Measurements from ENCODE around the gene LLCFC1.

- TF ChIP-seq ZFP3 (CRISPR knock-in tag; IDR thresholded peaks at IDR 0.05) (no peak), CSDC2 (CRISPR knock-in tag; IDR thresholded peaks at IDR 0.05) (no peak), ZNF8 (CRISPR knock-in tag; IDR thresholded peaks at IDR 0.05) (no peak), PPARA (CRISPR knock-in tag; IDR thresholded peaks at IDR 0.05; ENCODE audit: borderline replicate concordance) (no peak), TCF4 (CRISPR knock-in tag; IDR thresholded peaks at IDR 0.05; ENCODE audit: borderline replicate concordance) (no peak), ZC3H10 (CRISPR knock-in tag; IDR thresholded peaks at IDR 0.05) (no peak), ISL1 (CRISPR knock-in tag; IDR thresholded peaks at IDR 0.05) (no peak), CREB5 (CRISPR knock-in tag; IDR thresholded peaks at IDR 0.05; ENCODE audit: low read depth) (no peak), RARB (CRISPR knock-in tag; IDR thresholded peaks at IDR 0.05) (no peak), ZNF70 (CRISPR knock-in tag; IDR thresholded peaks at IDR 0.05) (no peak), ZFP30 (CRISPR knock-in tag; IDR thresholded peaks at IDR 0.05) (no peak), ESRRG (CRISPR knock-in tag; IDR thresholded peaks at IDR 0.05) (no peak)
- TF ChIP-seq, protein P1, sequence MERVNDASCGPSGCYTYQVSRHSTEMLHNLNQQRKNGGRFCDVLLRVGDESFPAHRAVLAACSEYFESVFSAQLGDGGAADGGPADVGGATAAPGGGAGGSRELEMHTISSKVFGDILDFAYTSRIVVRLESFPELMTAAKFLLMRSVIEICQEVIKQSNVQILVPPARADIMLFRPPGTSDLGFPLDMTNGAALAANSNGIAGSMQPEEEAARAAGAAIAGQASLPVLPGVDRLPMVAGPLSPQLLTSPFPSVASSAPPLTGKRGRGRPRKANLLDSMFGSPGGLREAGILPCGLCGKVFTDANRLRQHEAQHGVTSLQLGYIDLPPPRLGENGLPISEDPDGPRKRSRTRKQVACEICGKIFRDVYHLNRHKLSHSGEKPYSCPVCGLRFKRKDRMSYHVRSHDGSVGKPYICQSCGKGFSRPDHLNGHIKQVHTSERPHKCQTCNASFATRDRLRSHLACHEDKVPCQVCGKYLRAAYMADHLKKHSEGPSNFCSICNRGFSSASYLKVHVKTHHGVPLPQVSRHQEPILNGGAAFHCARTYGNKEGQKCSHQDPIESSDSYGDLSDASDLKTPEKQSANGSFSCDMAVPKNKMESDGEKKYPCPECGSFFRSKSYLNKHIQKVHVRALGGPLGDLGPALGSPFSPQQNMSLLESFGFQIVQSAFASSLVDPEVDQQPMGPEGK (CRISPR knock-in tag; IDR thresholded peaks at IDR 0.05; ENCODE audit: borderline replicate concordance), result no peak
Observed at GRCh38 chr7:142935941-142936565, 3.2 kb upstream of the LLCFC1 start.
